Measurements from ENCODE around the gene FMN2.

- TF ChIP-seq CBX2 (IDR thresholded peaks at IDR 0.05; ENCODE audit: borderline replicate concordance, low read depth): no peak
- TF ChIP-seq, protein P1, sequence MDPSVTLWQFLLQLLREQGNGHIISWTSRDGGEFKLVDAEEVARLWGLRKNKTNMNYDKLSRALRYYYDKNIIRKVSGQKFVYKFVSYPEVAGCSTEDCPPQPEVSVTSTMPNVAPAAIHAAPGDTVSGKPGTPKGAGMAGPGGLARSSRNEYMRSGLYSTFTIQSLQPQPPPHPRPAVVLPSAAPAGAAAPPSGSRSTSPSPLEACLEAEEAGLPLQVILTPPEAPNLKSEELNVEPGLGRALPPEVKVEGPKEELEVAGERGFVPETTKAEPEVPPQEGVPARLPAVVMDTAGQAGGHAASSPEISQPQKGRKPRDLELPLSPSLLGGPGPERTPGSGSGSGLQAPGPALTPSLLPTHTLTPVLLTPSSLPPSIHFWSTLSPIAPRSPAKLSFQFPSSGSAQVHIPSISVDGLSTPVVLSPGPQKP (IDR thresholded peaks at IDR 0.05; ENCODE audit: low read depth, low read length): no peak
- no peak for TF ChIP-seq HOXA7 (CRISPR knock-in tag; IDR thresholded peaks at IDR 0.05)
- TF ChIP-seq MAFK (IDR thresholded peaks at IDR 0.05; ENCODE audit: partially characterized antibody): no peak
- TF ChIP-seq CTCF (IDR thresholded peaks at IDR 0.05): no peak
- no peak for TF ChIP-seq MAZ (IDR thresholded peaks at IDR 0.05; ENCODE audit: borderline replicate concordance, low read depth, low read length)
- no peak for TF ChIP-seq POLR2A (IDR thresholded peaks at IDR 0.05; ENCODE audit: low read length)
- no peak for TF ChIP-seq GATA3 (IDR thresholded peaks at IDR 0.05; ENCODE audit: borderline replicate concordance)
These were observed 167.2 kb downstream of the FMN2 start for GRCh38 chr1:240258910-240259309.
